Esophagus squamous epithelium (tissue), 5 donors: Measurements from ENCODE around the gene MT1M. TPM values are rescaled to one million over a fixed set of nuclear protein-coding genes. Genes with fewer than 3 reads are reported as not detected.
A peak's percentile ranks its signal among the peaks of the same experiment; 100 is the strongest.
"Not testable (repeated sequence)": the region's sequence is repeated elsewhere in the genome, so short reads cannot be mapped to it uniquely, and the experiment has no call there.

Experiments used
- DNase-seq: peaks from one replicate; lab custom pipeline; 2025; lab: John Stamatoyannopoulos, UW
- H3K27ac ChIP-seq, 4 donors: fragments of 200-600 bp; sonication (generic); one replicate each; pipeline ENCODE4 v1.5.1; 2016 to 2019; ENCODE audit warnings: mild to moderate bottlenecking in 1 of 4
- H3K27me3 ChIP-seq, 4 donors: fragments of 200-600 bp; sonication (generic); 1 replicate in 3 of 4; 2 replicates in 1 of 4; pipeline versions ENCODE4 v1.5.1 to v1.6.0; 2017 to 2021; ENCODE audit warnings: antibody characterized with exemption in 1 of 4
- H3K36me3 ChIP-seq, 3 donors: fragments of 200-600 bp; sonication (generic); one replicate each; pipeline ENCODE4 v1.5.1; 2016 to 2019
- H3K4me1 ChIP-seq, 3 donors: fragments of 200-600 bp; sonication (generic); one replicate each; pipeline ENCODE4 v1.5.1; 2017 to 2019
- H3K4me3 ChIP-seq, 4 donors: fragments of 200-600 bp; sonication (generic); 1 replicate in 3 of 4; 2 replicates in 1 of 4; pipeline ENCODE4 v1.5.1; 2016 to 2019; ENCODE audit warnings: mild to moderate bottlenecking in 2 of 4, moderate library complexity in 1 of 4
- H3K9me3 ChIP-seq, 3 donors: fragments of 200-600 bp; sonication (generic); one replicate each; pipeline ENCODE4 v1.5.1; 2016 to 2019
- CTCF ChIP-seq, 6 experiments: fragments of 450-650 bp in 4 of 6; fragments of 200-600 bp in 2 of 6; sonication (generic) in 2 of 6; IDR thresholded peaks; one replicate each; pipeline ENCODE4 v1.5.1; 2016 to 2019; ENCODE audit warnings: antibody characterized with exemption in 6 of 6, mild to moderate bottlenecking in 4 of 6, moderate library complexity in 4 of 6
- POLR2A ChIP-seq, 4 donors: fragments of 450-650 bp; IDR thresholded peaks; one replicate each; pipeline ENCODE4 v1.6.1; 2017; ENCODE audit warnings: antibody characterized with exemption in 4 of 4, mild to moderate bottlenecking in 4 of 4, moderate library complexity in 3 of 4
- WGBS, 2 donors: methylation state at CpG; one replicate each; pipeline ENCODE4 v1.1.5; 2018; 5-methylcytosine and 5-hydroxymethylcytosine counted together
- intact Hi-C: fragments of 100-400 bp; cut with DNase I; formaldehyde crosslinking; loops from one replicate; pipeline ENCODE4 v1.15.0; 2022
- total RNA-seq, 4 donors: library from RNA; depleted of rRNA; stranded (reverse); fragments of >200 nt; gene quantifications; one replicate each; pipeline ENCODE4 v1.1.0, GENCODE V29; 2016
- donor health status: DM: yes; HTN: yes; CAD: no.

The MT1M gene
- total RNA-seq, 4 donors from 2014 or later, result 0.57 to 7.4 (median 4.8) TPM; not detected in 1

GRCh38 chr16:56616608-56617211 lies 15.7 kb upstream of the MT1M start:
- peak overlapping the region in 3 of 4 donors; percentile 58 to 64 (median 63) for H3K27ac ChIP-seq
- H3K36me3 ChIP-seq, result no peaks in the 10 kb centered on the region
- 61 to 71% methylated on average over 15 to 18 of the region's 23 CpGs for WGBS, 2 donors

GRCh38 chr16:56617212-56618085 lies 15.0 kb upstream of the MT1M start:
- Histone ChIP-seq H3K9me3 (no peaks in the 10 kb centered on the region), H3K27ac (peak overlapping the region; percentile 31 to 64 (median 60)), H3K27me3 (peaks cover 0 to 19% (median 0%) of the 10 kb centered on the region in 4 donors), H3K36me3 (no peaks in the 10 kb centered on the region), H3K4me3 (peak overlapping the region; percentile 10 to 54 (median 42)), H3K4me1 (peaks cover 9 to 22% (median 11%) of the 10 kb centered on the region in 3 donors)
- WGBS, 2 donors, result 4 to 24% methylated on average over 15 to 34 of the region's 41 CpGs
- intact Hi-C loops, result no loop called here
- DNase-seq, result no peak
- TF ChIP-seq CTCF (IDR thresholded peaks at IDR 0.05) (peak in 1 of 6 experiments; percentile 17), POLR2A (IDR thresholded peaks at IDR 0.05) (peak in 1 of 4 donors; percentile 24)

More at GRCh38 chr16:56616608-56617211, 15.7 kb upstream of the MT1M start:
- Histone ChIP-seq H3K4me3 (peak overlapping the region; percentile 10 to 54 (median 42)), H3K4me1 (peaks cover 9 to 28% (median 11%) of the 10 kb centered on the region in 3 donors), H3K27me3 (peaks cover 0 to 19% (median 0%) of the 10 kb centered on the region in 4 donors), H3K9me3 (no peaks in the 10 kb centered on the region)
- TF ChIP-seq CTCF (IDR thresholded peaks at IDR 0.05) (no peak), POLR2A (IDR thresholded peaks at IDR 0.05) (no peak)
- DNase-seq, result no peak
- intact Hi-C loops, result no loop called here

- intact Hi-C loops, result no loop called here
- H3K27ac ChIP-seq, result no peak overlapping the region
Observed at GRCh38 chr16:56618138-56618537, 14.3 kb upstream of the MT1M start.

GRCh38 chr16:56620339-56620897 lies 12.0 kb upstream of the MT1M start:
- H3K4me1 ChIP-seq, result peaks cover 11 to 32% (median 11%) of the 10 kb centered on the region in 3 donors
- intact Hi-C loops, result no loop called here
- H3K27ac ChIP-seq, result no peak overlapping the region
- whole genome bisulfite sequencing, 2 donors, result 93% methylated on average over 7 of the region's 8 CpGs
- no peaks in the 10 kb centered on the region for H3K36me3 ChIP-seq
- TF ChIP-seq CTCF (IDR thresholded peaks at IDR 0.05) (no peak), POLR2A (IDR thresholded peaks at IDR 0.05) (no peak)
- no peak overlapping the region for H3K4me3 ChIP-seq
- H3K27me3 ChIP-seq, result peaks cover 0 to 21% (median 0%) of the 10 kb centered on the region in 4 donors
- DNase-seq, result no peak
- H3K9me3 ChIP-seq, result no peaks in the 10 kb centered on the region

More at GRCh38 chr16:56618138-56618537, 14.3 kb upstream of the MT1M start:
- WGBS, 2 donors, result 63 to 82% methylated on average over 4 to 5 of the region's 6 CpGs
- peaks cover 0 to 19% (median 0%) of the 10 kb centered on the region in 4 donors for H3K27me3 ChIP-seq
- DNase-seq, result no peak
- no peak for TF ChIP-seq POLR2A (IDR thresholded peaks at IDR 0.05)
- no peak for TF ChIP-seq CTCF (IDR thresholded peaks at IDR 0.05)
- no peak overlapping the region for H3K4me3 ChIP-seq
- no peaks in the 10 kb centered on the region for H3K9me3 ChIP-seq
- no peaks in the 10 kb centered on the region for H3K36me3 ChIP-seq
- H3K4me1 ChIP-seq, result peaks cover 9 to 22% (median 11%) of the 10 kb centered on the region in 3 donors

- 77 to 83% methylated on average over 2 of the region's 4 CpGs for WGBS, 2 donors
- peak overlapping the region in 2 of 4 donors; percentile 58 to 59 for H3K27ac ChIP-seq
- peaks cover 14 to 43% (median 19%) of the 10 kb centered on the region in 3 donors for H3K4me1 ChIP-seq
- DNase-seq, intact Hi-C loops, H3K36me3 ChIP-seq, H3K4me3 ChIP-seq, H3K9me3 ChIP-seq: not testable (repeated sequence)
- H3K27me3 ChIP-seq, result peaks cover 0 to 28% (median 0%) of the 10 kb centered on the region in 4 donors
Observed at GRCh38 chr16:56621665-56622445, 10.6 kb upstream of the MT1M start.

GRCh38 chr16:56623184-56623583 lies 9.3 kb upstream of the MT1M start:
- 88 to 89% methylated on average over 5 of the region's 5 CpGs for WGBS, 2 donors
- Histone ChIP-seq H3K4me1 (peaks cover 6 to 39% (median 9%) of the 10 kb centered on the region in 3 donors), H3K27me3 (peaks cover 0 to 18% (median 0%) of the 10 kb centered on the region in 4 donors)
- H3K27ac ChIP-seq, H3K9me3 ChIP-seq, intact Hi-C loops, H3K36me3 ChIP-seq, DNase-seq, H3K4me3 ChIP-seq: not testable (repeated sequence)
